ENCODE measurements around the gene CACNG3. TPM values are rescaled to one million over a fixed set of nuclear protein-coding genes. Genes with fewer than 3 reads are reported as not detected.

CACNG3 gene
- total RNA-seq, 2 experiments from 2014 or later, result not detected

GRCh38 chr16:24396350-24397271, 140.5 kb downstream of the CACNG3 start:
- Mint-ChIP-seq H3K36me3 (ENCODE audit: low read depth) (no peaks in the 10 kb centered on the region), H3K9me3 (no peaks in the 10 kb centered on the region), H3K4me3 (no peak overlapping the region), H3K27me3 (peaks cover 28% of the 10 kb centered on the region), H3K27ac (no peak overlapping the region), H3K4me1 (no peaks in the 10 kb centered on the region)
- ChIA-PET POLR2A (interaction anchor here (0.8 kb wide), 1 partner anchor 264 kb away, joined by 3 read pairs; no protein-coding TSS in a partner anchor), CTCF (no interaction called here)
- DNase-seq, result no peak

GRCh38 chr16:24409045-24409444, 152.9 kb downstream of the CACNG3 start:
- ChIA-PET CTCF (no interaction called here), POLR2A (no interaction called here)
- H3K9me3 Mint-ChIP-seq, result no peaks in the 10 kb centered on the region
- no peaks in the 10 kb centered on the region for H3K4me1 Mint-ChIP-seq
- no peaks in the 10 kb centered on the region for H3K36me3 Mint-ChIP-seq (ENCODE audit: low read depth)
- DNase-seq, result no peak
- no peaks in the 10 kb centered on the region for H3K27me3 Mint-ChIP-seq
- H3K4me3 Mint-ChIP-seq, result no peak overlapping the region
- H3K27ac Mint-ChIP-seq, result no peak overlapping the region

All from activated CD4-positive, alpha-beta T cell treated with anti-CD3 and anti-CD28 coated beads, Interleukin-2, amount 10 ng/mL, durations not matched to agents 7 days and 5 days (primary cell).